ENCODE measurements around the gene CCK. TPM values are rescaled to one million over a fixed set of nuclear protein-coding genes. Genes with fewer than 3 reads are reported as not detected.

Gene CCK
- total RNA-seq, 1 donor from 2014 or later = not detected

- no peak for DNase-seq
These were observed 40.3 kb downstream of the CCK start for GRCh38 chr3:42225486-42226363.

- DNase-seq = no peak
These were observed 41.1 kb downstream of the CCK start for GRCh38 chr3:42224658-42225421.

GRCh38 chr3:42224178-42224577 lies 41.8 kb downstream of the CCK start:
- no peak for DNase-seq

- DNase-seq = no peak
These were observed 42.9 kb downstream of the CCK start for GRCh38 chr3:42222942-42223693.

GRCh38 chr3:42220436-42221121 lies 45.4 kb downstream of the CCK start:
- no peak for DNase-seq

GRCh38 chr3:42216931-42217333 lies 49.1 kb downstream of the CCK start:
- no peak for DNase-seq

- DNase-seq = no peak
These were observed 49.7 kb downstream of the CCK start for GRCh38 chr3:42216302-42216701.

- DNase-seq = no peak
These were observed 51.3 kb downstream of the CCK start for GRCh38 chr3:42214565-42215283.

- DNase-seq = no peak
These were observed 51.9 kb downstream of the CCK start for GRCh38 chr3:42214064-42214463.

- no peak for DNase-seq
These were observed 52.6 kb downstream of the CCK start for GRCh38 chr3:42213417-42213816.

- no peak for DNase-seq
These were observed 55.3 kb downstream of the CCK start for GRCh38 chr3:42210726-42211125.

- DNase-seq = no peak
These were observed 56.1 kb downstream of the CCK start for GRCh38 chr3:42209917-42210316.

Small RNA genes within 50 kb of the gene (small RNA-seq; reads per million reads assigned to genes)
- 0.05 reads per million for gene RNU4-78P (ENCODE audit: low replicate concordance)

Other genes with a start within 250 kb of the CCK start
- gene TRAK1, start 174.8 kb downstream of the CCK start, total RNA-seq = 169 TPM
- gene LYZL4, start 144.4 kb upstream of the CCK start, total RNA-seq = not detected
- gene VIPR1, start 236.5 kb upstream of the CCK start, total RNA-seq = 18.7 TPM